Cerebellar cortex (tissue), 1 donor: ENCODE results near the gene ZNF816.
"Not testable (repeated sequence)": the region's sequence is repeated elsewhere in the genome, so short reads cannot be mapped to it uniquely, and the experiment has no call there.

Experiments
- DNase-seq: peaks from one replicate; pipeline ENCODE4 v3.0.0-alpha.2; 2015; ENCODE audit warnings: low spot score

ZNF816 gene

DNA sequence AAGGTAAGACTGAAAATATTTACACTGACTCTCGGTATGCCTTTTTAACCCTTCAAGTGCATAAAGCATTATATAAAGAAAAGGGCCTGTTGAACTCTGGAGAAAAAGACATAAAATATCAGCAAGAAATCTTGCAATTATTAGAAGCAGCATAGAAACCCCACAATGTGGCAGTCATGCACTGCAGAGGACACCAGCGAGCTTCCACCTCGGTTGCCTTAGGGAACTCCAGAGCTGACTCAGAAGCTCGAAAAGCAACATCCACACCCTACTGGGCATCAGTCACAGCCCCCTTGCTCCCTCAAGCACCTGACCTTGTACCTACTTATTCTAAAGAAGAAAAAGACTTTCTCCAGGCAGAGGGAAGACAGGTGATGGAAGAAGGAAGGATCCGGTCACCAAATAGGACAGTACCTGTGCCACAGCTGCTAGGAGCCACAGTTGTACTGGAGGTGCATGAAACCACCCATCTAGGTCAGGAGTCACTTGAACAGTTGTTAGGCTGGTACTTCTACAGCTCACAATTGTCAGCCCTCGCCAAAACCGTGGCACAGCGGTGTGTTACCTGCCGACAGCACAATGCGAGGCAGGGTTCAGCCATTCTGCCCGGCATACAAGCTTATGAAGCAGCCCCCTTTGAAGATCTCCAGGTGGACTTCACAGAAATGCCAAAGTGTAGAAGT lies 2.9 kb downstream of the ZNF816 start:
- DNase-seq = peak; percentile 60

GRCh38 chr19:52957591-52957990 lies 5.1 kb downstream of the ZNF816 start:
- DNase-seq = no peak

- DNase-seq = no peak
These were observed 5.8 kb downstream of the ZNF816 start for GRCh38 chr19:52956917-52957316.

DNA sequence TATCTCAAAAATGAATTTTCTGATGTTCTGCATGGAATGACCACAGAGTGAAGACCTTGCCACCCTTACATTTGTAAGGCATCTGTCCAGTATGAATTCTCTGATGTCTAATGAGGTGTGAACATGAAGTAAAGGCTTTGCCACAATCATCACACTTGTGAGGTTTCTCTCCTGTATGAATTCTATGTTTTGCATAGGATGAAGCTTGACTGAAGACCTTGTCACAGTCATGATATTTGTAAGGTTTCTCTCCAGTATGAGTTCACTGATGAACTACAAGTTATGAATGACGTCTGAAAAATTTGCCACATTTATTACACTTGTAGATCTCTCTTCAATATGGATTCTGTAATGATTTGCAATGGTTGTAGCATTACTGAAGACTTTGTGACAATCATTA lies 13.3 kb downstream of the ZNF816 start:
- DNase-seq = no peak

- DNase-seq = no peak
These were observed 14.5 kb downstream of the ZNF816 start for GRCh38 chr19:52948025-52948770.

DNA sequence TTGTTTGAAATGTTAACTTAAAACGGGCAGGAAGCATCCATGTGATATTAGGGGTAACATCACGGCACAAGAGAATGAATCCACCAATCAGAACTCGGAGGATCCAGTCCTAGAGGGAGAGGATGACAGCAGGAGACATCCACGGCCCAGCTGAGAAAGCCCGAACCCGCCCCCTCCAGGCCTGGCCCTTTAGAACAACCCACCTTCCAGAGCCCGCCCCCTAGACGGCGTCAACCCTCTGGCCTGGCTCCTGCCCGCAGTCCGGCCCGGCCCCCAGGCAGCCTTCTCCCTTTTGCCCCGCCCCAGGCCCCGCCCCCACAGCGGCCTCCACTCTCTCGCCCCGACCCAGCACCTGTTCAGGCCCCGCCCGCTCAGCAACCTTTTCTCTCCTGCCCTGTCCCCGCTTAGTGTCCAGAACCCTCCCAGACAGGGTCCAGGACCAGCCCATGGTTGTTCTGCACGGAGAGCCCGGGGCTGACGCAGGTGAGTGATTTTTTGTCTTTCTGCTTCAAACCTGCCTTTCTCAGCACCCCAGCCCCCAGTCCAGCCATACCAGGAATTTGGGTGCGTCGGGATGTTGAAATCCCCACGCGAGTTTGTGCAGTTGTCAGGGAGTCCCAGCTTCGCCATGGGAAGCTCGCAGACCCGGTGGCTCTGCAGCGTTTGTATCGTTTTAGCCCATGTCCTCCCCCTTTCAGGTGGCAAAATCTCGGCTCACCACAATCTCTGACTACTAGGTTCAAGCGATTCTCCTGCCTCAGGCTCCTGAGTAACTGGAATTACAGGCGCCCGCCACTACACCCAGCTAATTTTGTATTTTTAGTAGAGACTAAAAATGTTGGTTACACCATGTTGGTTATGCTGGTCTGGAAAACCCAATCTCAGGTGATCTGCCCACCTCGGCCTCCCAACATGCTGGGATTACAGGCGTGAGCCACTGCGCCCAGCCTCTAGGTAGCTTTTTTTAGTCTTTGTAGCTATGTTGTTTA lies 16.1 kb downstream of the ZNF816 start:
- peak; percentile 94 for DNase-seq

DNA sequence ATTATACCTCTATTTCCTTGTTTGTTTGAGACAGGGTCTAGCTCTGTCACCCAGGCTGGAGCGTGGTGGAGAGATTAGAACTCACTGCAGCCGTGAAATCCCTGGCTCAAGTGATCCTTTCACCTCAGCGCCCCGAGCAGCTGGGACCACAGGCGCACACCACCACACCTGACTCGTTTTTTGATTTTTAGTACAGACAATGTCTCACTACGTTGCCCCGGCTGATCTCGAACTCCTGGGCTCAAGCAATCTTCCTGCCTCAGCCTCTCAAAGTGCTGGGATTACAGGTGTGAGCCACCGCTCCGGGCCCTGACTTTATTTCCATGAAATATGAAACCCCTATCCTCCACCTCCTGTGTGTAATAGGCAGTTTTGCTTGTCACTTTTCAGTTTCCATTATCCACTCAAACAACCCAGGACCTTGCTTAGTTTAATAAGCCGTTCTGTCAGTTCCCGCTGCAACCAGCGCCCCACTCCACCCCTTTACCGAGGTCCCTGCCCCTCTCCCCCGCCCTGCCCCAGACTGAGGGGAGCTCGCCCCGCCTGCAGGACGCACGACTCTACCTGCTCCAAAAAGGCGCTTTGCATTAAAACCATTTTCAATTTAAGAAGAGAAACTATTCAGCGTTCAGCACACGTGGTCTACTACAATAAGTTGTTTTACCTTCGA lies 16.9 kb downstream of the ZNF816 start:
- no peak for DNase-seq

DNA sequence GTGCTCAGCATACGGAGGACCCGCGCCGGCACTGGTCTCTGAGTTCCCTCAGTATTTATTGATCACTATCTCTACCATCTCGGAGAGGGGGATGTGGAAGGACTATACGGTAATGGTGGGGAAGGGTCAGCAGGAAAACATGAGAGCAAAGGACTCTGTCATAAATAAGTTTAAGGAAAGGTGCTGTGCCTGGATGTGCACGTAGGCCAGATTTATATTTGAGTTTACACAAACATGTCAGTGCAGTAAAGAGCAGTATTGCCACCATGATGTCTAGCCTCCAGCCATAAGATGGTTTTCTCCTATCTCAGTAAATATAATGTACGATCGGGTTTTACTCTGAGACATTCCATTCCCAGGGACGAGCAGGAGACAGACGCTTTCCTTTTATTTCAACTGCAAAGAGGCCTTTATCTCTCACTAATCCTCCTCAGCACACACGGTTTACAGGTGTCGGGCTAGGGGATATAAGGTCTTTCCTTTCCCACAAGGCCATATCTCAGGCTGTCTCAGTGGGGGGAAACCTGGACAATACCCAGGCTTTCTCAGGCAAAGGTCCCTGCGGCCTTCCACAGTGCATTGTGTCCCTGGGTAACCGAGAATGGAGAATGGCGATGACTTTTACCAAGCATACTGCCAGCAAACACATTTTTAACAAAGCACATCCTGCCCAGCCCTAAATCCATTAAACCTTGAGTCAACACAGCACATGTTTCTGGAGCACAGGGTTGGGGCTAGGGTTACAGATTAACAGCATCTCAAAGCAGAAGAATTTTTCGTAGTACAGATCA lies 17.8 kb downstream of the ZNF816 start:
- not testable (repeated sequence) for DNase-seq

DNA sequence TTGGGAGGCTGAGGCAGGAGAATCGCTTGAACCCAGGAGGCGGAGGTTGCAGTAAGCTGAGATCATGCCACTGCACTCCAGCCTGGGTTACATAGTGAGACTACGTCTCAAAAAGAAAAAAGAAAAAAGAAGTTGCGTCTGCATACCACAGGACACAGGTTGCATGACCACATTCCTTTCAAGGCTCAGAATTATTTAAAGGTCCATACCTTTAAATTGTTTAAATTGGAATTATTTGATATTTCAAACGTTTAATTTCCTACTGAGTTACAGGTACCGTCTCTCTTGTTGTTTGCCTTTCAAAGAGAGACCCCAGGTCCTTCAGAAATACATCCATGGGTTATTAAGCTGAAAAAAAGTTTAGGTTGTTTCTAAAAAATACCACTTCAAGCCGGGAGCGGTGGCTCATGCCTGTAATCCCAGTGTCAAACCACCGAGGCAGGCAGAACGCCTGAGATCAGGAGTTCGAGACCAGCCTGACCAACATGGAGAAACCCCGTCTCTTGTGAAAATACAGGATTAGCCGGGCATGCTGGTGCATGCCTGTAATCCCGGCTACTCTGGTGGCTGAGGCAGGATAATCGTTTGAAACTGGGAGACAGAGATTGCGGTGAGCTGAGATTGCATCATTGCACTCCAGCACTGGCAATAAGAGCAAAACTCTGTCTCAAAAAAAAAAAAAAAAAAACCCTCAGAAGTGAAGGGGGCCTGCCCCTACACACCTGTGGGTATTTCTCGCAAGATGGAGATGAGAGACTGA lies 18.6 kb downstream of the ZNF816 start:
- DNase-seq = no peak

GRCh38 chr19:52943134-52943883 lies 19.4 kb downstream of the ZNF816 start:
- no peak for DNase-seq

DNA sequence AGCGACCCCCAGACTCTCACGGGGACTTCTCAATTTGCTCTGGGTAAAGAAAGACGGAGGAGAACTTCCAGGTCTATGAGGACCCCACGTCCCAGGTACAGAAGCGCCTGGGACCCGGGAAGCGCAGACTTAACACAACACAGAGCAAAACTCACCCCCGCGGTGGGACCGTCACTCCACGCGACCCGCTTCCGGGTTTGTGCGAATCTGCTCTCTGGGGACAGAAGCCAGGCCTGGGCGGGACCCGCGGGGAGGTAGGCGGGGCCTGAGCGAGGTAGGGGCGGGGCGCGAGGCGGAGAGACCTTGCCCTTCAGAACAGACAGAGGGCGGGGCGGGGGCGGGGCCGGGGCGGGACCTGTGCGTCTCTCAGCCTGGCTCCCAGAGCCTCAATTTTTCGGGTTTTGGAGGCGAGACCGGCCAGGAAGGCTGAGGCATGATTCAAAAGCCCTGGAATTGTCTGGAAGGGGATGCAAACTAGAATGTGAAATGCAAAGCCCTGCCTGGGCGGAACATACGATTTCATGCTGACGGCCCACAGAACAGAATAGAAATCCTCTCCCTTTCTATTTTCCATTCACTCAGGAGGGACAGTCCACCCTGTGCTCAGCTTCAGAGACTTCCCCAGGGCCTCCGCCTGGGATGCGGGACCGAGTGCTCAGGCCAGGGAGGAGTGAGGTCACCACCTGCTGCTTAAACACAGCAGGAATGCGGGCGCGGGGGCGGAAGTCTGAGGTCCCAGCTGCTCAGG lies 20.1 kb downstream of the ZNF816 start:
- peak; percentile 81 for DNase-seq

GRCh38 chr19:52941941-52942385 lies 20.7 kb downstream of the ZNF816 start:
- peak; percentile 43 for DNase-seq

GRCh38 chr19:52941523-52941922 lies 21.2 kb downstream of the ZNF816 start:
- not testable (repeated sequence) for DNase-seq

DNA sequence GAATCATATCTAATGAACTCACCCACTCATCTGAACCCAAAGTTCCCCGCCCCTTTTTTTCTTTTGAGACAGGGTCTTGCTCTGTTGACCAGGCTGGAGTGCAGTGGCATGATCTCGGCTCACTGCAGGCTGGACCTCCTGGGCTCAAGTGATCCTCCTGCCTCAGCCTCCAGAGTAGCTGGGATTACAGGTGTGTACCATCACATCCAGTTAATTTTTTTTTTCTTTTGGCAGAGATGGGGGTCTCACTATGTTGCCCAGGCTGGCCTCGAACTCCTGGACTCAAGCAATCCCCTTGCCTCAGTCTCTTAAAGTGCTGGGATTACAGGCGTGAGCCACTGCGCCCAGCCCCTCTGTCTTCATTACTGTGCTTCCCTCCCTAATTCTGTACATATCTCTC lies 21.8 kb downstream of the ZNF816 start:
- DNase-seq = not testable (repeated sequence)

GRCh38 chr19:52938761-52939160 lies 23.9 kb downstream of the ZNF816 start:
- DNase-seq = no peak

- no peak for DNase-seq
These were observed 25.7 kb downstream of the ZNF816 start for GRCh38 chr19:52936954-52937325.

DNA sequence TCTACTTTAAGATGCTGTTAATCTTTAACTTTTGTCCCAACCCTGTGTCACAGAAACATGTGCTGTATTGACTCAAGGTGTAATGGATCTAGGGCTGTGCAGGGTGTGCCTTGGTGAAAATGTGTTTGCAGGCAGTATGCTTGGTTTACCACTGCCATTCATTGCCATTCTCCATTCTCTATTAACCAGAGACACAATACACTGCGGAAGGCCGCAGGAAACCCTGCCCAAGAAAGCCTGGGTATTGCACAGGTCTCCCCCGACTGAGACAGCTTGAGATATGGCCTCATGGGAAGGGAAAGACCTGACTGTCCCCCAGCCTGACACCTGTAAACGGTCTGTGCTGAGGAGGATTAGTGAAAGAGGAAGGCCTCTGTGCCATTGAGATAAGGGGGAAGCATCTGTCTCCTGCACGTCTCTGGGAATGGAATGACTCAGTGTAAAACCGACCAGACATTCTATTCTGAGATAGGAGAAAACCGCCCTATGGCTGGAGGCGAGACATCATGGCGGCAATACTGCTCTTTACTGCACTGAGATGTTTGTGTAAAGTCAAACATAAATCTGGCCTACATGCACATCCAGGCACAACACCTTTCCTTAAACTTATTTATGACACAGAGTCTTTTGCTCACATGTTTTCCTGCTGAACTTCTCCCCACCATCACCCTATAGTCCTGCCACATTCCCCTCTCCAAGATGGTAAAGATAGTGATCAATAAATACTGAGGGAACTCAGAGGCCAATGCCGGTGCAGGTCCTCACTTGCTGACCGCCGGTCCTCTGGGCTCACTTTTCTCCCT lies 26.3 kb downstream of the ZNF816 start:
- no peak for DNase-seq

DNA sequence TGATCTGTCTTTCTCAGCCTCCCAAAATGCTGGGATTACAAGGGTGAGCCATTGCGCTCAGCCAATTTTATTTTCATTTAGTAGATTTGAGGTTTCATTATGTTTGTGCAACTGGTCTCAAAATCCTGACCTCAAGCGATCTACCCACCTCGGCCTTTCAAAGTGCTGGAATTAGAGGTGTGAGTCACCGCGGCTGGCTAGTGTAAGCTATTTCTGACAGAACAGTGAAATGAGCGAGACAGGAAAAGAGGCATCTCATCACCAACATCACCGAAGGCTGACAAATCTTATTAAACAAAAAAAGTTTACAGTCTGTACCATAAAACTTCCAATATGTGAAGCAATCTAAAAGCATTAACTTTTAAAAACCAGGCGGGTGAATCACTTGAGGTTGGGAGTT lies 27.2 kb downstream of the ZNF816 start:
- no peak for DNase-seq
